Skin of body (tissue), 2 donors: ENCODE measurements around the gene SNAP47. TPM values are rescaled to one million over a fixed set of nuclear protein-coding genes. Genes with fewer than 3 reads are reported as not detected.

Experiments
- DNase-seq: peaks from one replicate; lab custom pipeline; 2025; lab: John Stamatoyannopoulos, UW
- total RNA-seq: library from RNA; depleted of rRNA; stranded (reverse); fragments of >200 nt; gene quantifications from one replicate; pipeline ENCODE4 v1.2.3, GENCODE V29; 2014

SNAP47 gene
- total RNA-seq, 1 donor from 2014 or later, result 29.2 TPM

DNA sequence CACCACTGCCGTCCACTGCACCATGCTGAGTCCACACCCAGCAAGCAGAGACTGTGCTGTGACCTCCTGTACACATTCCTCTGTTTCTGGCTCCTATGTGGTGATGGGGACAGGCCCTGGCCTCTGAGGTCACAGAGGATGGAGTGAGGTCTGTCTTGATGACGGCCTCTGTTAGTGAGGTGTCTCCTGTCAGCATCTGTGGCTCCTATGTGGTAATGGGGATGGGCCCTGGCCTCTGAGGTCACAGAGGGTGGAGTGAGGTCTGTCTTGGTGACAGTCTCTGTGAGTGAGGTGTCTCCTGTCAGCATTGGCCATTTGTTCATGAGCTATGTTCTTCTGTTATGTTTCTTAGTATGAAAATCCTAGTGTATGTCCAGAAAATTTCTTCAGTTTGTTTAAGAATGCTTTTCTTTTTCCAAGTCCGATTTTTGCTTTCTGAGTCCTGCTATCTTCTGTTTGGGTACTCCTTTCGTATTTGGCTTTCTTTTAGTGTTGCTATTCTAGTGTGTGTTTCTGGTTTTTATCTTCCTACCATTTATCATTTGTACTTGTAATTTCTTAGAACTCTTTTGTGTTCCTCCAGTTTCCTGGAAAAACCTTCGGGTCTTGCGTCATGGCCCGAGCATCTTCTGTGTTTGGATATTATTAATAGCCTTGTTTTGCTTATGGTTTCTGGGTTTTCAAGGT lies 13.4 kb downstream of the SNAP47 start:
- DNase-seq, result no peak

DNA sequence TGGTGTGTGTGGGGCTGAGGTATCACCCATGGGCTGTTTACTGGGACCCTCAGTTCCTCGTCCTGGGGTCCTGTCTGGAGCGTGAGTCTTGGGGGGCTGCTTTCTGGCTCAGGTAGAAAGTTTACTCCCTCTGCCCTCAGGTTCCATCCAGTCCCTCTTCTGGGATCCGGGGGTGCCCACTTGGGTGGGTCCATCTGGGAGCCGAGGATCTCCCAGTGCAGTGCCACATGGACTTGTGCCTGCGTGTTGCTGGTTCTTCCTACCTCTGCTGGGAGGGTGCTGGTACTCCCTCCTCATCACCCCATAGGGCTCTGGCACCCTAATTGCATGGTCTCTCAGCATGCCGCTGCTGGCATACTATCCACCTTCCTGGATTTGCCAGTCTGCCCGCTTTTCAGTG lies 14.0 kb downstream of the SNAP47 start:
- DNase-seq, result no peak

DNA sequence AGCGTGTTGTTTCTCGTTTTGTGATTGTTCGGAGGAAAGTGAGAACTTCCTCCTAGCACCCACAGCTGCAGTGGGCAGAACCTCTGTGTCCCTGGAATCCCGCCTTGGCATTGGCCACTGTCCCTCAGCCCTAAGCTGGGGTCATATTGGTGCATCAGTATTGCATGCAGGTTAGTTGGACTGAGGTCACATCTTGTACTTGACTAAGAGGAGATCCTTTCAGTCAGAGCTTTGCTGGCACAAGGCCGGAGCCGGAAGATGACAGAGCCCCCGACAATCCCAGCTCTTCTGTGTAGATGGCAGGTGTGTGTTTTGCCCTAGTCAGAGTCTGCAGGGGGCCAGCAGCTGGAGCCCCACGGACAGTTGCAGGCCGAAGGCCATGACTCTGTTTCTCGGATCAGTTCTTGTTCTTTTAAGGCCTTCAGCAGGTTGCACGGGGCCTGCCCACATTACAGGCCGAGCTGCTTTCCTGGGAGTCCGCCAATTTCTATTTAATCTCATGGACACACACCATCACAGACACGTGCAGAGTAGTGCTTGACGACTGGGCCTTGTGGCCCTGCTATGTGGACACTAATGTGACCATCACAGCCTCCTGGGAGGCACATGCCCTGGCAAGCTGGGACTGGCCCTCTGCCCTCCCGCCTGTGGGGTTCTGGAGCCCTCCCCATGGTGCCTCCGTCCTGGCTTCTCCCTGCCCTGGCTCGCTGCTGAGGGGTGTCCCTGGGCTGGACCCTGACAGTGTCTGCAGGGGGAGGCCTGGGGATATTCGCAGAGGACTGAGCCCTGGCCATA lies 14.9 kb downstream of the SNAP47 start:
- no peak for DNase-seq

DNA sequence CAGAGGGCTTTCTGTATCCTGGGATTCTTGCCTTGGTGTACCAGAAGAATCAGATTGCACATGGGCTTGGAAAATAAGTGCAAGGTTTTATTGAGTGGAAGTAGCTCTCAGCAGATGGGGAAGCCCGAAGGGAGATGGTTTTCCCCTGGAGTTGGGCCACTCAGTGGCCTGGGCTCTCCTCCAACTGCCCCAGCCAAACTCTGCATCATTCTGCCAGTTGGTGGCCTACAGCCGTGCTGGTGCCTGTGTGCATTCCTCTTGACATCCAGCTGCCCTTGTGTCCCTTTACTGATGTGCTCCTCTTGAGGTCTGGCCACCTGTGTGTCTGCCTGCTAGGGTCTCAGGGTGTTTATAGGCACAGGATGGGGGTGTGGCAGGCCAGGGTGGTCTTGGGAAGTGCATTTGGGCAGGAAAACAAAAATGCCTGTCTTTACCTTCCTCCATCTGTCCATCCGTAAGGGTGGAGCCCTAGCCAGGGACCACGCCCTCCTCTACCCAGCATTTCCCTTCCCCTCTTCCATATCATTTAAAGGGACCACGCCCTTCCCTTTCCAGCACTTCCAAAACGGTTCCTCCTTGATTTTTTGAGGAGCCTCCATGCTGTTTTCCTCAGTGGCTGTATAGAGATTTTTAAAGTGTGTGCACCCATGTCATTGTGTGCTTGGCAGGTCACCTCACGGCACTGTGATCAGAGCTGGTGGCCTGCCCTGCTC lies 18.9 kb downstream of the SNAP47 start:
- no peak for DNase-seq

DNA sequence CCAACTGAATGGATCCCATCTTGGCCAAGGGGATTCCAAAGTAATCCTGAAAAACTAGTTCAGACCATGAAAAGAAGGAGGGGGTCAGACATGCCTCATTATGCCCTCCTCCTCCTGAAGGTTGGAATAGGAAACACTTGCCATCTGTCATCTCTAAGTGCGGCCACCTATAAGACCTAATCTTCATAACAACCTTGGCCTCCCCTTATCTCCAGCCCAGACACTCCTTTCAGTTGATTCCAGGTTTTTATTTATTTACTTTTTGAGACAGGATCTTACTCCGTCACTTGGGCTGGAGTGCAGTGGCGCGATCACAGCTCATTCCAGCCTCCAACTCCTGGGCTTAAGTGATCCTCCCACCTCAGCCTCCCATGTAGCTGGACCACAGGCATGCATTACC lies 19.7 kb downstream of the SNAP47 start:
- DNase-seq, result no peak

DNA sequence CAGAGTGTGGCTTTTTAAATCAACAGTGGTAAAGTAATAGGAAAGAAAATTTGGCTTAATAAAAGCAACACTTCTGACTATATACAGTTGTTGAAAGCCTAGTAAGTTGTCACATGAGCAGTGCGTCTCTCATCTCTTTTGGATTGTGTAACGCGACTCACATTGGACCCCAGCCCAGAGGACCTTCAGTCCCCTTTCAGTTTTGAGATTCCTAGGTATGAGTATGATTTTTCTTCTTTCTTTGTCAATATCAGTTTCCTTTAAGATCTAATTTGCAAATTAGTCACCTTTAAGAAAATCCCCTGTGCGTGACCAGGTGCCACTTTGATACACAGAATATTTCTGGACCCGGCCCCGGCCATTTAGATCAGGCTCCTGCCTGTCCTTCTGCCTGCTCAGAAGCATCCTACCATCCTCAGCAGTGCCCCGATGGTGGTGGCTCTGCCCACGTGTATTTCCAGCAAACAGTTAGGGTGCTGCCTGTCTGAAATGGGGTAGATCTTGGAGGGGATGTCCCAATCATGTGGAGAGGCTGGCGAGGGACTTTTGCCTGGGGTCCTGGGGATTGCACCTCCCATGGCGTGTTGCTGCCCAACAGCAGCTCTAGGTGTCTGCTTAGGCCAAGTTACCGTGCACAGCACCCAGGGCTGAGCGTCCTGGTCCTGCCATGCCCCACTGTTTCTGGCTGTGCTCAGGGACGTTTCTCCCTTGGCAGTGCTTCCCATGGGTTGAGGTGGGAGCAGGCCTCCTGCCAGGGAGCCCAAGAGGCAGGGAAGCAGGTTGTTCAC lies 21.1 kb downstream of the SNAP47 start:
- no peak for DNase-seq

DNA sequence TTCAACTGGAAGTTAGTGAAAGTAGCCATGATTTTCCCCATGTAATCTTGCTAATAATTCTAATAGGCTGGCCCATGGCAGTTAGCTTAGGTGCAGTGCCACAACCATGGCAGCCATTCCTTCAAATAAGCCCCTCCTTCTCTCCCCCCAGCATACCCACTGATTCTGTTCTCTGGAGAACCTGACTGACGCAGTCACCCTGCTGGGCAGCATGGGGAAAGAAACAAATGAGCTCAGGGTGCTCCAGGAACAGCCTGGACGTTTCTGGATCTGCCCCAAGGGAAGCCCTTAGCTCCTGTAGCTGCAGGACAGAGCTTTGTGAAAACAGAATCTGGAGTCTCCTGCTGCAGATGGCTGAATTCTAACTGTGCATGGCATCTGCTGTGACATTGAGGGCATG lies 22.5 kb downstream of the SNAP47 start:
- DNase-seq, result no peak

DNA sequence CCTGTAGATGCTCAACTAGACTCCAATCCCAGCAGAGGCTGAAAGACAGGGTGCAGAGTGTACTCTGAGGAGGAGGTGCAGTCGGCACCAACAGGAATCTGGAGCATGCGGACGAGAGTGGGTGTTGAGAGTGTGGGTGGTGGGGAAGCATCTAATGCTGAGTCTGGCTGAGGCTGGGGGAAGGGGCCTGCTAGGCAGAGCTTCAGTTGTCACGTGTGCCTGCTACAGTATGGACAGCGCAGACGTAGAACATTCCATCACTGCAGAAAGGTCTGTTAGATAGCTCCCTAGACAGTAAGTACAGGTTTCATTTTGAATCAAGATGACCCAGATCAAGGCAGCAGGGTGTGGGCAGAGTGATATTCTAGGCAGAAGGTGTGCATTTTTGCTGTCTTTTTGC lies 23.1 kb downstream of the SNAP47 start:
- no peak for DNase-seq

DNA sequence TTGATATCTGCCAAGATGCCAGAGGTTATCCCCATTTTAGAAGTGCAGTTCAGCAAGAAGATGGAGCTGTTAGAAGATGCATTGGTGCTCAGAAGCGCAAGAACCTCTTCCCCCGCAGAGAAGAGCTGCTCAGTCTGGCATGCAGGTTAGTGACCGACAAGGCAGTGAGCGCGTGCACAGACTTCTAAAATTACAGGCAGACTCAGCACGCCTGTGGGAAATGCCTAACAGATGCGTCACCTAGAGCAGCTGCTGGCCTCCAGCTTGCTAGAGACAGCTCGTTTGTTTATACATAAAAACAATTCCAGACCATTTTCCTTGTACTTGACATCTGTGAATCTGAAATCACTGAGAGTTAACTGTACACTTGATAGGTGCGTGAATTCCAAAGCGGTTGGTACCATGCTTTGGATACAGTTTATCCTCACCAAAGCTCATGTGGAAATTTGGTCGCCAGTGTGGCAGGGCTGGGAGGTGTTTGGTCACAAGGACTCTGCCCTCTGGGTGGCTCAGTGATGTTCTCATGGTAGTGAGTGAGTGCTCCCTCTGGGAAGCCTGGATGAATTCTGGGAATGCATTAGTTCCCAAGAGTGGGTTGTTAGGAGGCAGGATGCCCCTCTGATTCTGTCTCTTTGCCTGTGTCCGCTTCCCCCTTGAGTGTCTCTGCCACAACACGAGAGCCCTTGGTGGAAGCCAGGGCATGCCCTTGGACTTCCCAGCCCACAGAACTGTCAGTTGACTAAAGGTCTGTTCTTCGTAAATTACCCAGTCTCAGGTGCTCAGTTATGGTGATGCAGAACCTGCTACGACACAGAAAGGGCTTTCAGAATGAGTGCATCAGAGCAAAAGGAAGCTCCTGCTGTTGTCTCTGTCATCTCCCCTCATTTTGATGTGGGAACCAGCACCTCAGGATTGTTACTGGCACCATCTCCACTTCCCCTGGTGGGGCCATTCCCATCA lies 24.4 kb downstream of the SNAP47 start:
- DNase-seq, result peak; percentile 64

DNA sequence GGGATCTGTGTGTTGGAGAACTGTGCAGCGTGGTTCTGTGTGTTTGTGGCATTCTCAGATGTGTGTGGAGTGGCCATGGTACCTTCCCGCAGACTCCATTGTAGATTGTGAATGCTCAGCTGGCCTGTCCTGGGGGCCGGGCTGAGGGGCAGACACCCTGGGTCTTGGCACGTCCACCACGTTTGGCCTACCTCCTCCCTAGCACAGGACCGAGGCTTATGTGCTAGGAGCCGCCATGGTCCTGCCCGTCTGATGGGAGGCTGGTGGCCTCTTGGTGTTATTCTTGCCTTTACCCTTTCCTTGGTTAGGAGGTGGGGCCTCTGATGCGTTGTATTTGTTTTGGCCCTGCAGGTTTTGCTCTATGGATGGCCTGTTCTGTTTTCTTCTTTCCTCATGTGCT lies 25.1 kb downstream of the SNAP47 start:
- DNase-seq, result no peak

DNA sequence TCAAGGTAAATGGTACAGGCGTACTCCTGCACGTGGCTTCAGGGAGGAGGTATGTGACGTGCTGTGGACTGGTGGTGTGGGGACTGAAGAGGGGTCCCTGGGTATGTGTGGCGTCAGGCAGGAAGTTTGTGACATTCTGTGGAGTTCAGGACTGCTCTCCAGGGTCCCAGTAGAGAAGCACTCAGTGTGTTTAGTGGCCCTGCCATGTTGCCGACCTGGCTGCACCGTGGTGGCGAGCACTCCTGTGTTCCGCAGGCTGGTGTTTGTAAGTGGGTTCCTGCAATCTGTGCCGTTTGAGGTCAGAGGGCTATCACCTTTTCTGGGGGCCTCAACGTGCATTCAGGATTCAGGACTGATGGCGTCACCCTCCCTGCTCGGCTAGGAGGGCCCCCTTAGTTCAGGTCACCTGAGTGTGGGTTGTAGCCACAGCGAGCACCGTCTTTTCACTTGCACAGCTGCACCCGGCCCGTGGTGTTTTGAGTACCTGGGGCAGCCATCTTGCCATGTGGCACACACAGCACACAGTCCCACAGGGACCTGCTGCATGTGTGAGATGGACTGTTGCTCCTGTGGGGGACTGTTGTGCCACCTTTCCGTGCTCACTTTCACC lies 26.5 kb downstream of the SNAP47 start:
- DNase-seq, result no peak

DNA sequence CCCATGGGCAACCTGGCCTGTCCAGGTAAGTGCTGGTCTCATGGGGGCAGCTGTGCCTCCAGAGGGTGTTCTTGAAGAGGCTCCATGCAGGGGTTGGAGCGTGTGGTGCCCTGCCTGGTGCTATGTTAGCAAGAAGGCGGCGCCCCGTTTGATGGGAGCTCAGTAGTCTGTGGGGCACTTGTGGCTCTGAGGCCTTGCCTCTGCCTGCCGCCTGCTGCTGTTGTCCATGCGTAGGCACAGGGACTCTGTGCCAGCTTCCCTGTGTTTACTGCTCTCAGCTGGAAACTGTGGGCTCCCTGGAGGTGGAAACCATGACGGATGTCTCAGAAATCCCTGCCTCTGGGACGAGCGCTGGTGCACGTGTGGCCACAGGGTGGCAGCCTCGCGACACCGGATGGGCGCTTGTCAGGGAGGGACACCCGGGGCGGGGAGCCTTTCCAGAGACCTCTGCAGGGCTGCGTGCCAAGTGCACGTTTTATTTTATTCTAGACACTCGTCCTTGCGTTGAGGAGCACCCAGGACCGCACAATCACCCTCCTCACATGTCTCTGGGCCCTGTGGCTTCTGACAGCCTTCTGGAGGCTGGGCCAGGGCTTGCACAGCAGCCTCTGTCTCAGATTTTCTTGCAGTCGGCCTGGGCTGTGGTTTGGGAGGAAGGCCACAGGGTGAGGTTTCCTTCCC lies 27.1 kb downstream of the SNAP47 start:
- peak; percentile 80 for DNase-seq

DNA sequence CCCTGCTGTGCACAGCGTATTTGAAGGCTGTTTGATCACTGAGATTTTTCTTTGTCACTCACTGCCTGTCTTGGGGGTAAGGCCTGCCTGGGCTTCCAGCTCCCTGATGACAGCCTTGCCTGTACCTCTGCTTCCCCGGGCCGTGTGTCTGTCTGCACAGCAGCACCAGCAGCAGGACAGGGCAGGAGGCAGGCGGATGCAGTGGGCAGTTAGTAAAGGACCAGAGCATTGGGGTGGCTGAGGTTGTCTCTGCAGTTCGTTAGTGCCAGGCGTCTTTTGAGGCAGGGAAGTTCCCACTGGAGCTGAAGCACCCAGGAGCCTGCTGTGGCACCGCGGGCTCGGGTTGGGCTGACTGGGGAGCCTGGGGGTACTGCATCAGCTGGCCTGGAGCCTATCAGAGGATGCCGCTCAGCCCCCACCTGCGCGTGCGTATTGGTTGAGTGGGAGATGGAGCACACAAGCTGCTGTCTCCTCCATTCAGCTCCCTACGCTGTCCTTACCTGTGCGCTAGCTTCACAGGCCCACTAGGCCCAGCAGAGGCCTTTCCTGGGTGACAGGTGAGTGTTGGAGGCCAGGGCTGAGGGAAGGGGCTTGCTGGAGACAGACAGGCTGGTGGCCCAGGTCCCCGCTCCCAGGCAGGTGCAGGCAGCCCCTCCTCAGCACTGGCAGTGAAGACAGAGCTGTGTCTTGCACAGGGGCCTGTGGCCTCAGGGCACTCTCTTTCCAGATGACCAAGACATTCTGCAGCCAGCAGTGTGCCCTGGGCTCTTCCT lies 28.2 kb downstream of the SNAP47 start:
- no peak for DNase-seq

DNA sequence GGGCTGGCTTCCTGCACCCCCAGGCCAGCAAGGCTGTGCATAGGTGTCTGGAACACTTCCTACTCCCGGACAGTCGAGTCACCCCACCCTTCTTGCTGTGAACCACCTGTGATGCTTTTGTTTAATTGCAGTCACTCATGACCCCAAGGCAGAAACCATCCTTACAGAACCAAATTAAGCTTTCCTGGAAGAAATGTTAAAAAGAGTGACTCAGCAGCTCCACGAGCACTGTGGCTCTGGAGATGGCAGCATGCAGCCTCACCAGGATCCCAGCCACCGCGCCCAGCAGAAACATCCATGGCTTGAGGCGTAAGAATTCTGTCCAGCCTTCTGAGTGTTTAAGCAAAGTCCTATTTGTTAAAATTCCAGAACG lies 28.8 kb downstream of the SNAP47 start:
- DNase-seq, result no peak

DNA sequence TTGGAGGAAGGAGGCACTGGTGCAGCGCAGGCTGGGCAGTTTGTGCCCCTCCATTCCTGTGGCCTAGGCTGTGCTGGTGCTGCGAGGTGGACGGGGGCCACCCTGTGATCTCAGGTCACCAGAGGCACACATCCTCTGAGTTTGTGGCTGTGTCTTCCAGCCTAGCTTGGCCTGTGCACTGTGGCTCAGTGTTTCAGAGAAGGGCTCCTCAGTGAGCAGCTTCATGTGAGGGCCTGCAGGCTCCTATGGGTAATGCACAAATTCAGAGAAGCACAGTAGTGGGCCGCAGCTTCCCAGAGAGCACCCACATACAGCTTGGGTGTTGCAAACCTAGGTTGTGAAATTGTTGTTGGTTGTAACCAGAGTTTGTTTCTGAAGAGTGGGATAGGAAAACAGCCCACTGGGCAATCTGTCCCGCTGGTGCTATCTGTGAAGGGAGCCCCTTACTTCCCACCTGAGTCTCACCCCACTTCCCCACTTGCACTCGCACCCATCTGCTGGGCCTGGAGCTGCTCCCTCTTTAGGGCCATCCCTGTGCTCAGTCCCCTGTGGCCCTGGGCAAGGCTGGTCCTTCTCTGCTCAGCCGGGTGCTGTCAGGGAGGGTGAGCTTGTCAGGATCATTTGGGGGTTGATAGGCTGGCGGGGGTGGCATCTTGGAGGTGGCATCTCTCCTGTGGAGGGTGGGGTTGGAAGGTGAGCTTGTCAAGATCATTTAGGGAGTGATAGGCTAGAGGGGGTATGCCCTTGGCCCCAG lies 30.2 kb downstream of the SNAP47 start:
- DNase-seq, result no peak

DNA sequence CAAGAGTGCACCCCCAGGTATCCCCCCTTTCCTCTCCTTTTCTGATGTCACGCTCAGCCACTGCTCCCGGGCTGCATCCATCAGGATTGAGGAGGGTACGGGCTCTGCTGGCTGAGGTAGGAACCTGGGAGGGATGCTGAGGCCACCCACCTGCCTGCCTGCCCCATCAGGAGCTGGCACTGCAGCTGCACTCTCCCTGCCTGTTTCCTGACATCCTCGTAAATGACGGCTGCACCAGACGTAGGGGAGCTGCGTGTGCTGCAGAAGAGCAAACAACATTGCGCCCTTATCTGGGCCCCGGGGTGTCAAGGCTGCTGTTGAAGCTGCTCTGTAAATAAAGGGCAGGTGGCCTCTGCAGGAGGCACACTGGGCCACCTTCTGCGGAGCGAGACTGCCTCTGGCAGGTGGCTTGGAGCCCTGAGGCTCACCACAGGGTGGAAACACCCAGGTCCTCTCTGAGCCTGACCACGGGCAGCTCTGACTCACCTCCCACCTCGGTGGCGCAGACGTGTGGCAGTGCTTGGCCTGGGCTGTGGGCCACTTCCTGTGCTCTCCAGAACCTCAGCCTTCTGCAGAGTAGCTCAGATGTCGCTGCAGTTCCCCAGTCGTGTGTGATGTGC lies 30.9 kb downstream of the SNAP47 start:
- no peak for DNase-seq

DNA sequence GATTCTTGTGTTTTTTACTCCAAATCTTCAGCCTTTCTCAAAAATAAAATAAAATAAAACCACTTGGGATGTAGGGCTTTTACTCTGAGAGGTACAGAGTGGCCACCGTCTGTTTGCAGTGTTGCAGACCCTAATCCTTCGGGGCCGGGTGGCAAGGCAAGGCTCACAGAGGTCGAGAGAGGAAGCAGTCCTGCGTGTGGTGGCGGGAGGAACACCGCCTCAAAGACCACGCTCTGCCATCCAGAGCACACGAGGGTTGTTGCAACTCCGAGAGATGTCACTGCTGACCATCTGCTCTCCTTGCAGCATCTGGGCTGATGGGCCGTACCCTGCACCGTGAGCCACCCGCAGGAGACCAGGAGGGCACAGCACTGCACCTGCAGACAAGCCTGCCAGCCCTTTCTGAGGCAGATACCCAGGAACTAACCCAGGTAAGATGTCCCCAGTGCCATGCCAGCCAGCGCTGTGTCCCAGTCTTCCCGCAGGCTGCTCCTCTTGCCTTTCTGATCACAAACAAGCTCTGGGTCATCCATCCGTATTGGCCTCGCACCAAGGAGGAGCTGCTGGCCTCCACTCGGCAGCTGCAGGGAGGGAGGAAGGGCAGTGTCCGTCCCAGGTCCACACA lies 31.5 kb downstream of the SNAP47 start:
- DNase-seq, result no peak
